Activated T-helper 9 cell treated with anti-CD3 and anti-CD28 coated beads, Interleukin-2, amount 50 U/mL, for 16 hours (primary cell): ENCODE measurements around the gene PTPRN2.

Source experiments
- DNase-seq: peaks from one replicate; pipeline ENCODE4 v3.0.0-alpha.2; 2020; ENCODE audit warnings: low read depth

PTPRN2 gene

DNA sequence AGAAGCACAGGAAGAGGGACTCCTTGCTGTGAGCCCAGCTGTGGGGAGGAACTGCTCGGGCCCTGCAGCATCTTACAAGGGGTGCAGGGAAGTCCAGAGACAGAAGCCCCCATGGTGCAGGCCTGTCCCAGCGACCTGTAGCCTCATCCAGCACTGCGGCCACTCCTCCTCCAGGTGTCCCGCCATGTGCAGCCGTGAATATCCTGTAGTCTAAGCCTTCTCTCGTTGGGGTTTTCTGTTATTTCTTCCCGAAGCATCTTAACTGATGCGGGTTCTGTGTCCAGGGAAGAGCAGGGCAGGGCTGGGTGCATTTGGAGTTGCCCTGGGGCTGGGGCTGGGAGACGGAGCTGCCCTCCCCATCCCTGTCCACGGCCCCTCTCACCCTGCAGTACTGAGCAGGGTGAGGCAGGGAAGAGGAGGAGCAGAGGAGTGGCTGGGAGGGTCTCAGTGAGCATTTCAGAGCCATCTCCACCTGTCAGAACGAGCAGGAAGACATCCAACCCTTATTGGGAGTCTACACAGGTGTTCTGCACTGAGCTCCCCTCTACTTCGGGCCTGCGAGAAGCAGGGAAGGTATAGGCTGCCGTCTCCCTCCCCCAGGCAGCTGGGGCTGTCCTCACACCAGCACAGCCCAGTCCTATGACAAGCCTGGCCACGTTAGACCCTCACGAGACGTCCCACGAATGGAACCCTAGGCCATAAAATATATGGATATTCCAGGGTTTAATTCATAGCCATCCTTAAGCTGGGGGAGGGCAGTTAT is 756.3 kb downstream of the PTPRN2 start:
- no peak for DNase-seq

DNA sequence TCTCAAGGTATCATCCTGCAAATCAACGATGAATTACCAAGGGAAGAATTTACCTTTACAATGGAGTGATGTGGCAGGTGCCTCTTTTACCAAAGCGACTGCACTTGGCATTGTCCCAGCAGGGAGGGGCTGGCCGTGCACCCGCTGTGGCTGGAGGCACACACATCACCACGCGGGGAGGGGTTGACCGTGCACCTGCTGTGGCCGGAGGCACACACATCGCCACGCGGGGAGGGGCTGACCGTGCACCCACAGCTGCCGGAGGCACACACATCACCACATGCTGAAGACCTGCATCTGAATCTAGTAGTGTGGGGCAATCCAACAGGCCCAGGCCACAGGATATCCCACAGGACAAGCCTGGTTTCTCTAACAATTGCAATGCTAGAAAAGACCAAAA is 757.3 kb downstream of the PTPRN2 start:
- no peak for DNase-seq

DNA sequence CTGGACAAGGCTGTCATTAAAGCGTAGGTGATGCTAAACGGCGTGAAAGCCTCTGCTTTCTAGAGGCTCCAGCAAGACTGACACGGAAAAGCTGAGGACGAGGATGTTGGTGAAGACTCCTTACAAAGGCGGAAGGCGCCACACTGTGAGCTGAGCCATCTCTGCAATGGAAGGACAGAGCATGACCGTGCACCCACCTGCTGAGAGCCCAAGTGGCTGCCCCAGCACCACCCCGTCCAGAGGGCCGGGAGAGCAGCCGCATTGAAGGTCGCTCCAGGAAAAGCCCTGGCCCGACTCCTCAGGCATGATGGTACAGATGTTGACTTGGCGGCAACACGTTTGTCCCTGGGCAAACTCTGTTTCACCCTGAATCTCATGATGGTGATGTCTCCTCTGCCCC is 758.1 kb downstream of the PTPRN2 start:
- DNase-seq = no peak

DNA sequence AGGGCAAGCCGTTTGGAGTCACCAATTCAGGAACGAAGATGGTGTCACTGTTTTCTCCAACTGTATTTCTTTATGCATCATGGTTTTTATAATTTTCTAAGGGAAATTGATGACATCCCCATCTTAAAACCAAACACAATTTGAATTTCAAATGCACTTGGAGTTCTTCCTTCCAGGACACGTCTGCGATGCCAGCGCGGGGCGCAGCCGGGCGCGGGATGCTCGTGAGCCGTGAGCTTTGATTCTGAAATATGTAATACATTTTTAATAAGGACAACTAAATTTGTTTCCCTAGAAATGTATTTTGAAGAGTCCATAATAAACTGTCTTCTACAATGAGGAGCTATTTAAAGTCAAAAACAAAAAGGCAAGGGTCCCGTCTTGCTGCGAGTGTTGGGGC is 758.7 kb downstream of the PTPRN2 start:
- no peak for DNase-seq

DNA sequence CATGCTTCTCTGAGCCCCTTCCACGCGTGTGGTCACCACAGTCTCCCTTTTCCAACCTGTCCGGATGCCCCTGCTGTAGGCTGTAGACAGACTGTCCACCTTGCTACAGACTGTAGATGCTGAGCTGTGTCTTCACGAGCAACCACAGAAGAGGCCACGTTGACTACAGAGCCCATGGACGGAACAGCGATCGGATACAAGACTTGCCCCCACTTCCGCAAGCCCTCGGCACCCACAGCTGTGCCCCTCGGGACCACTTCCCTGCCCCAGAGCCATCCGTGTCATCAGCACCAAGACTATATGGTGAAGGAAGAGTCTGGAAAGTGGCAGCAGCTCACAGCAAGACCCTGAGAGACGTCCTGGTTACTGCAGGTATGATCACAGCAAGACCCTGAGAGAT is 759.4 kb downstream of the PTPRN2 start:
- DNase-seq = no peak

DNA sequence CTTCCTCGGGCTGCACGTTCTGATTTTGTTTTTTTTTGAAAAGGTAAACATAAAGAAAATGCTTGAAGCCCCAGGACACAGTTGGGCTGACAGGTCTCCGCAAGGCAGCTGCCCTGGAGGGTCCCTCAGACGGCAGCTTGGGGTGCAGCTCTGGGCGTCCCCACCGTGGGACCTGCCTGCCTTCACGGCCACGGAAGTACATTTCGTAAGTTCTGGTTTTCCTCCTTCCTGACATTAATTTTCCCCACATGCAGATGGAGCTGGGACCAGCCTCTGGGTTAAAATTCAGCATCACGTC is 759.8 kb downstream of the PTPRN2 start:
- DNase-seq = no peak

DNA sequence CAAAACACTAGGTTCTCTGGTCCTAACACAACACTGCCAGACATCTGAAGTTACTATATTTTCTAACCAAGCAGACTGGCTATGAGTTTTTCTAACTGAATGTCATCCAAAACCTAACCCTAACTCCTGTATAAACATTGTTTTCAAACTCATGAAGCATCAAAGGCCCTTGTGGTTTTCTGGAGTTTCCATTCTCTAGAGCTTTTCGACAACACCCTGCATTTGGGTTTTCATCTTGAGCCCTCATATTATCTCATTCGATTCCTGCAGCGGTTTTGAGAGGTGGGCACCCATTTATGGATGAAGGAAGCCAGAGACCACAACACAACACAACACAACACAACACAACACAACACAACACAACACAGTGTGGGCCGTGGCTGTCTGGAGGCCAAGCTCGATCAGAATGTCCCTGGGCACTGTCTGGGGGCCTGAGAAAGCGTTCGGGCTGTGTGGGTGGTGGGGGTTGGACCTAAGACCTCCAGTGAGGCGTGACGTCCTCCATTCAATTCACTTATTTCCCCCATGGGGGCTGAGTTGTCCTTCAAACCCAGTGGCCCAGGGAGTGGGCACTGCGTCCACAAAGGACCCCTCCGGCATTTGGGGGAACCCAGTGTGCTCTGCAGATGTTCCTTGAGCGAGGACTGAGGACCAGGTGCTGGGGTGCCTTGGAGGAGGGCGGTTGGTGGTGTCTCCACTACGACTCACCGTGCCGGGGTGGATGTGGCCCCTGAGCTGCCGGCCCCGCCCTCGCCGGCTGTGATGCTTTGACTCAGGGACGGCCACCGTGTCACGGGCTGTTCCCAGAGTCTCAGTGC is 760.4 kb downstream of the PTPRN2 start:
- DNase-seq = no peak

DNA sequence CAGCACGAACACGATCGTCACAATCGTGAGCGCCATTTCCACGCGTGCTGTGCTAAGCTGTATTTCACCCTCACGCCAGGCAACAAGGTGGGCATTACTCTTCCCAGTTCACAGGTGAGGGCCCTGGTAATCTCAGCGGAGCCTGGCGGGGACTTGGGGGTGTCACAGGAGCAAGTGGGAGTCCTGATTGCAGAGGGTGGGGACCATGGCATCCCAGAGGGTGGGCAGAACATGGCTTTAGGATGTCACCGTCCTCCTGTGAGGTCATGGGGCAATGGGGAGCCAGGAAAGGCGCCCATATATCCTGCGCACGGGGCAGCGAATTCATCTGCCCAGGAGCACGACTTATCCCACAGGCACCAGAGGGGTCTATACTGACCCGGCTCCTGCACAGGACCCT is 761.1 kb downstream of the PTPRN2 start:
- no peak for DNase-seq

DNA sequence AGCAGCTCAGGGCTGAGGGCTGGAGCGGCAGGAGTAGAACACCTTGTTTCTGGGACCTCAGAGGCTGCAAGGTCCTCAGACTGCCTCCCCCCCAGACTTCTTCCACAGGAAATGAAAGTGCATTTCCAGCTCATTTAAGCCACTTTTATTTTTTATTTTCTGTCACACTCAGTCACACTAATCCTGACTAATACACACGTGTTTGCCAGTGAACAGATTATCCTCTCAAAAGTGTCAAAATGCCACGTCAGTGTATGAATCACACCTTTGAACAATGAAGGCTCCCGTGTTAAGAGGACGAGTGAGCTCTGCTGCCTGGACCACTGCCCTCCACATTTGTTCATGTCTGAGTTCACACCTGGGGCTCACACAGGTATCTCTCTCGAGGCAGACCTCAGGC is 762.3 kb downstream of the PTPRN2 start:
- DNase-seq = no peak

DNA sequence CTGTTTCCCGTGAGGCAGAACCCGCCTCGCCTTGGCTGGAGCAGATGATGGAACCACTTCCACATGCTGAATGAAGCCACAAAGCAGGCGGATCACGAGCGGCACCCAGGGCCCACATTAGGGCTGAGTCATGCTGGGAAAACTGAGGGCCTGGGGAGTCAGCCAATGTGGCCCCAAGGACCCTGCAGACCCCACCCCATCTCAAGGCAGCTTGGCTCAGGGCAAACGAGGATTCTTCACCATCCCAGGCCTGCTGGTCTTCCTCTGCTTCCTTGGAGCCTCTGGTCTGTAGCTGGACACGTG is 762.9 kb downstream of the PTPRN2 start:
- DNase-seq = no peak

DNA sequence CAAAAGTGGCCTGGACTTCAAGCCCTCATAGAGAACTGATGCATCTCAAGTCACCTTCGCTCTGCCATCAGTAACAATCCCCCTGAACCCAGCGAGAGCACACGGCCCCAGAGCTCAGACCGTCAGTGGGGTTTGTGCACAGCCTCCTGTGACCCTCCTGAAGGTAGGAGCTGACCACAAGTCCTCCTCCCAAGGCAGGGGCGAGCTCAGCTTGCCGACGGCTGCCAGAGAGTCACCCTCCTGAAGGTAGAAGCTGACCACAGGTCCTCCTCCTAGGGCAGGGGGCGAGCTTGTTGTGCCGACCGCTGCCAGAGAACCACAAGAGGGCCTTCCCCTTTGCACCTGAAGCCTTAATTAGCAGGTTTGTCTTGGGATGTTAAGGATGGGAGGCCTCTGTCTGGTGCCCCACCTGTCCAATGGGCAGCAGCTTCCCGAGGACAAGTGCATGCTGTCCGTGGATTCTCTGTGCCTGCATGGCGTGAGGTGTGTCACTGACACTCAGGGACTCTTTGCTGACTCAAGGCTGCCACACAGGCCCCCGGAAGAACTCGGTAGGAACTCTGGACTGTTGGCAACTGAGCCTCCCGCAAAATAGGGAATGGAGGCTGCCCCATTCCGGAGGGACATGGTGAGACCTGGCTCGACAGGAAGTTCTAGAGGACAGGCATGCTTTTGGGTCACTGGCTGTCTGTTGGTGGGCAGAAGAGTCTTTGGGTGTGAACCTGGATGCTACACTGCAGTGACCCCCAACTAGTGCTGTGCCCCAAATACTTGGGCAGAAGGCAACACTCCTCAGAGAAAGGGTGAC is 763.4 kb downstream of the PTPRN2 start:
- DNase-seq = no peak

DNA sequence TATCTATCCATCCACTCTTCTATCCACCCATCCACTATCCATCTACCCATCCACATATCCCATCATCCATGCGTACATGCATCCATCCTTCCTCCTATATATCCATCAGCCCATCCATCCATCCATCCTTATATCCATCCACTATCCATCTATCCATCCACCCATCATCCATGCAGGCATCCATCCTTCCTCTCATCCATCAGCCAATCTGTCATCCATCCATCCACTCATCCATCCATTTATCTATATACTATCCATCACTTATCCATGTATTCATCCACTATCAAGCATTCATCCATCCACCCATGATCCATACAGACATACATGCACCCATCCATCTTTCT is 765.0 kb downstream of the PTPRN2 start:
- no peak for DNase-seq

DNA sequence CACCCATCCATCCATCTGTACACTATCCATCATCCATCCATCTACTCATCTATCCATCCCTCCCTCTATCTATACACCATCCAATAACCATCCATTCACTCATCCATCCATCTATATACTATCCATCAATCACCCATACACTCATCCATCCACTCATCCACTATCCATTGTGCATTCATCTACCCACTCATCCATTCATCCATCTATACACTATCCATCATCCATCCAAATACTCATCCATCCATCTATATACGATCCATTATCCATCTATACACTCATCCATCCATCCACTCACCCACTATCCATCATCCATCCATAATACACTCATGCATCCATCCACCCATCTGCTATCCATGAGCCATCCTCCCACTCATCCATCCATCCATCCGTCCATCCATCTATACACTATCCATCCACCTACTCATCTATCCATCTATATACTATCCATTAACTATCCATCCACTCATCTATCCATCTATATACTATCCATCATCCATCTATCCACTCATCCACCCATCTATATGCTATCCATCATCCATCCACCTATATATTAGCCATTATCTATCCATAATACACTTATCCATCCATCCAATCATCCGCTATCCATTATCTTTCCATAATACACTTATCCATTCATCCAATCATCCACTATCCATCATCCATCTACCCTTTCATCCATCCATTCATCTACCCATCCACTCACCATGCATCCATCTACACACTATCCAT is 765.5 kb downstream of the PTPRN2 start:
- DNase-seq = no peak

DNA sequence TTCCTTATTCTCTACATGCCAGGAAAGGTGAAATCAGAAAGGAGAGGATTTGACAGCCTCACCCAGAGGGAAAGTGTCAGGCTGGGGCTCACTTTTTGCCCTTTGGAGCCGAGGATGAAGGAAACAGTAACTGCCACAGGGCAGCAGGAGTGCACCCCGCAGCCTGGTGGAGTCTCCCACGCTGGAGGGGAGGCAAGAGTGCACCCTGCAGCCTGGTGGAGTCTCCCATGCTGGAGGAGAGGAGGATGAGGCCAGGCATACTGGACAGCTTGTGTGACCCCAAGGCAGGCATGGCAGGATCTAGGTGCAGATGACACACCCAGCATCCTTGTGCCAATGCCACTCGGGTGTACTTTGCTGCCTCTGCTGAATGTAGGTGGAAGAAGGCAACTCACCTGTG is 766.8 kb downstream of the PTPRN2 start:
- no peak for DNase-seq

DNA sequence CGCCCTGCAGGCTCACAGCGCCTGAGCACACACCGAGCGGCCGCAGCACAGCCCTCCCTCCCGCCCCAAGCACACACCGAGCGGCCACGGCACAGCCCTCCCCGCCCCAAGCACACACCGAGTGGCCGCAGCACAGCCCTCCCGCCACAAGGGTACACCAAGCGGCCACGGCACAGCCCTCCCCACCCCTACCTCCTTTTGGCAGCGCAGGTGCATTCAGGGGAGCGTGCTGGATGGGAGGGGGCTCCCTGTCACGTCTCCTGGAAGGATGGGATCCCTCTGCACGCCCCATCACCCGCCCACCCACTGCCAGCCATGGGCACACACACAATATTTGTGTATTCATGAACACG is 768.2 kb downstream of the PTPRN2 start:
- DNase-seq = no peak

DNA sequence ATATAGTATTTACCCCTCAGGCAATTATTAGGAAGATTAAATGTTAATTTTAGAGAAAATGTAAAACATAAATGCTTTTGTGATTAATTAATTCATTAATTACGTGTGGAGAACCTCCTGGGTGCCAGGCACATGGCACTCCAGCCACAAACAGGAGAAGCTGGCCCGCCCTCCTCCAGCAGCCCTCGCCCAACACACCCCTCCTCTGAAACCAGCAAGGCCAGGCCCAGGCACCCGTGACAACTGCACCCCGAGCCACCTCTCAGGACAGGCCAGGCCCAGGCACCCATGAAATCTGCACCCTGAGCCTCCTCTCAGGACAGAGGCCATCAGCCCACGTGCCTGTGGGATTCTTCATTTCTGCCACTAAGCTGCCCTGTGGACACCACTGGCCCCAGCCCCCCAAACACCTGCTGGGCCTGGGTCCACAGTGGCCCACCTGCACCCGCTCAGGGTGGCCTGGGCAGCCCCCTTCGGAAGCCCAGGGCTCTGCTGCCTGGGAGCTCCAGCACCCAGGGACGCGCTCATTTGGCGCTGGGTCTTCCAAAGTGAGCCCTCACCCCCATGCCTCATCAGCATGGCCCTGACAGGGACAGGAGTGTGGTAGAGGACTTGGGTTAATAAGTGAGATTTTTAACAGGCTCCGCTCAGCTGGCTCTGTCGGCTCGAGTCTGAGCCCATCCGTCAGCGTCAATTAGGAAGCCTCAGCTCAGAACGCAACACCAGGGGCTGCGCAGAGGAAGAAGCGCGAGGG is 768.7 kb downstream of the PTPRN2 start:
- no peak for DNase-seq

DNA sequence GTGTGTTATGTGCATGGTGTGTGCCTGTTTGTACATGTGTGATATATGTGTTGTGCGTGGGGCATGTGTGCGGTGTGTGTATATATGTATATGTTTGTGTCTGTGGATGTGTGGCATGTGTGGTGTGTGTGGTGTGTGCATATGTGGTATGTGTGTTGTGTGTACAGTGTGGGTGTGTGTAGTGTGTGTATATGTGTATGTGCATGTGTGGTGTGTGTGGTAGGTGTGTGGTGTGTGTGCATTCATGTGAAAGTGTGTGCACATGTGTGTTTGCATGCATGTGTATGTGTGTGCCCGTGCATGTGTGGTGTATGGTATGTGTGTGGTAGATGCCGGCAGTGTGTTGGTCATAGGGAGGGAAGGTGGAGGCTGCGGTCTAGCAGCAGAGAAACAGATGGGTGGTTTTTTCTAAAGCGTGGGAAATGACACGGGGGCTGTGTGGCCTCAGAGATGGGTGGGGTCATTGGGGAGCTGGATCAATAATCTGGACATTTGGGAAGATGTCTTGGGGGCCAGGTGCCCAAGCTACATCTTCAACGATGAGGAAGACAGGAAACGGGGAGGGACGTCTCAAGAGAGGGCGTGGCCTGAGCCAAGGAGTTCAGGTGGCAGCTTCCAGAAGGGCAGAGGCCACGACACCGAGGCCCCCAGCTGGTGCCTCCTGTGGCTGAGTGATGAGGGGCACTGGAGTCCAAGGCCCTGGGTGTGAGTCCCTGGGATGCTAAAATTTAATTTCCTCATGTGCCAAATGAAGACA is 769.5 kb downstream of the PTPRN2 start:
- no peak for DNase-seq

DNA sequence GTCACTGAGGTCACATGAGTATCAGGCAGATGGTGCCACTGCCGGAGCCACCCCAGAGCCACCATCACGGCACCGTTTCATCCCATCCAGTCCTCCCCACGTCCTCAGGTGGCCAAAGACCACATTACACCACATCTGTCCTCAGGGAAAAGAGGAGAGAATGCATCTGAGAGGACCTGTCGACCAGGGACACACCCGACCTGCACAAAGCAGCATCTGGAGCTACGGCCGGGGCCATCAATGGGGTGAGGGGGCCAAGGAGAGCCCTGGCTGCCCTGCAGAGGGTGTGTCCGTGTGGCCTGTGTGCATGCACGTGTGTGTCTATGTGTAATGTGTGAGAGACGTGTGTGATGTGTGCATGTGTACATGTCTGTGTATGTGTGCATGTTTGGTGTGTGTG is 770.2 kb downstream of the PTPRN2 start:
- DNase-seq = no peak

DNA sequence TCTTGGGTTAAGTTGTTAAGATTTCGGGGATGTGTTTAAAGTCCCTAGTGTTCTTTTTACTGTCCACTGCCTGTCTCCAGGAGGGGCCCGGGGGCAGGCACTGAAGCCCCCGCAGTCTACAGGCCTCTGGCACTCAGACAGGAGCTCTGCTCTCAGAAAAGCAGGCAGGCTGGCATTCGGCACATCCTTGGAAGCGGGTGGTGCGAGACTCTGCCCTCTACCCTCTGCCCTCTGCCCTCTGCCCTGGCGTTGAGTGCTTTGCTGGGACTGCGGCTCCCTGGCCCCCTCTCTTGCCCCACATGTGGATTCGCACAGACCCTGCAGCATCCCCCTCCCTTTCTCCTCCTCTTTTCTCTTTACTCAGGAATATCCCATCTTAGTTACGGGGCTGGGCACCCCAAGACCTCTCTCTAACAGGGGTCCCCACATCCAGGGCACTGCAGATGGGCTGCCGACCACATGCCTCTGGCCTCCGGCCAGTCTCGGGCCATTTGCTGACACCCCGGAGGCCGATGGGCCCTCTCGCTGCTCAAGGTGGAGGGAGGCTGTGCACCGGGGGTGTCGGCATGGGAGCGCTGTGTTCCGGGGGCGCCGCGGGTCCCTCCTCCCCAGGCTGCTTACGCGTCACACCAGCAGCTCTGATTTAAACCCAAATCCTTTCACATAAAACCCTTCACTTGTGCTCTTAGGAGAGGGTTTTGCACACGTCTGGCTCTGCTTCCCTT is 770.9 kb downstream of the PTPRN2 start:
- no peak for DNase-seq

DNA sequence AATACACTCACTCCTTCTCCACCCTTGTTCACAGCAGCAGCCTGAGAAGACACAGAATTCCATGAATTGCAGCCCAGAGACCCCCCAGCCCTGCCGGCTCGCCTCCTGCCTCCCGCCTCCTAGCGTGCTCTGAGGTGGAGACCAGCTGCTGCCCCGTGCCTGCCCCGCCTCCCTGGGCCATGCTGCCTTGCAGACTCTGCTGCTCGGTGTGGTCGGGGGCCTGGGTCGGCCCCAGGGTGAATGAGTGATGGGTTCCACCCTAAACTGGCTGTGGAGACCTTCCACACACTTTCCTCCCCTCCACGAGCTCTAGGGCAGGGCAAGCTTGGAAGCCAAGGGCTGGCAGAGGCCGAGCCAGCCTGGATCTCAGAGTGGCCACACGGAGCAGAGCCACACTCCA is 771.5 kb downstream of the PTPRN2 start:
- DNase-seq = no peak

DNA sequence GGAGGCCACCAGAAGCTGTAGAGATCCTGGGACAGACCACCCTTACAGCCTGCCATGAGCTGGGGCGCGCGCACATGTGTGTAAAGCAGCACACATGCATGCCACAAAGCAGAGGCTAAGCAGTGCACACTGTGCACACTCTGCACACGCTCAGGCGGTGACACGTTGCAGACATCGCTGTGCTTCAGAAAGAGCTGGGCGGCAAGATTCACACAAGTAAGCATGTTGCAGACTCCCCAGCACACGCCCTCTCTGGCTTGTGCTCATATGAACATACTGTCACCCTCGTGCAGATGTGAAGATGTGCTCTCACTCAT is 772.0 kb downstream of the PTPRN2 start:
- no peak for DNase-seq
